ENCODE results near the gene BNIP3. TPM values are rescaled to one million over a fixed set of nuclear protein-coding genes. Genes with fewer than 3 reads are reported as not detected.
"Not testable (repeated sequence)": the region's sequence is repeated elsewhere in the genome, so short reads cannot be mapped to it uniquely, and the experiment has no call there.

BNIP3 gene
- total and polyA plus RNA-seq, 2 donors (not counting 3 experiments of a cell fraction or from before 2014, with no cell fraction given) = 51.4 to 53.3 TPM

GRCh38 chr10:131991726-131992125 lies 10.0 kb upstream of the BNIP3 start:
- H3K27me3 ChIP-seq (ENCODE audit: control insufficient read depth in 2 of 2, insufficient read depth in 2 of 2, low read length in 2 of 2) = no peaks in the 10 kb centered on the region
- no peaks in the 10 kb centered on the region for H3K4me1 ChIP-seq (ENCODE audit: control insufficient read depth, extremely low read depth, insufficient read depth, low read length)
- no peaks in the 10 kb centered on the region for H3K36me3 ChIP-seq (ENCODE audit: control insufficient read depth in 2 of 2, extremely low read depth in 1 of 2, insufficient read depth in 2 of 2, low read length in 2 of 2)
- no peaks in the 10 kb centered on the region for H4K20me1 ChIP-seq (replicated peaks; ENCODE audit: control insufficient read depth, extremely low read depth, insufficient read depth, low read length)
- no peaks in the 10 kb centered on the region for H3K9me3 ChIP-seq (replicated peaks; ENCODE audit: control insufficient read depth, insufficient read depth, low read length)
- intact Hi-C loops (cut with micrococcal nuclease) (no loop called here), dilution Hi-C loops (cut with MboI; ENCODE audit: extremely low pct_ligation_motif_present, low sequenced_read_pairs) (no loop called here)
- no peaks in the 10 kb centered on the region for H3K79me2 ChIP-seq (ENCODE audit: control insufficient read depth, insufficient read depth, low read length)
- no TSS peak for BruUV-seq (replicated peaks)
- no peak overlapping the region for H2AFZ ChIP-seq (ENCODE audit: low read depth, low read length)
- H3K9me1 ChIP-seq (replicated peaks; ENCODE audit: control insufficient read depth, extremely low read depth, insufficient read depth, low read length) = no peaks in the 10 kb centered on the region
- H3K9ac ChIP-seq (replicated peaks; ENCODE audit: extremely low read depth, insufficient read depth, low read length) = no peak overlapping the region
- POLR2A ChIA-PET = no interaction called here
- no peak overlapping the region for H3K4me2 ChIP-seq (ENCODE audit: insufficient read depth, low read length)
- no peak overlapping the region for H3K4me3 ChIP-seq (replicated peaks in 1 of 3; ENCODE audit: insufficient read depth in 1 of 3, low read depth in 1 of 3, low read length in 3 of 3)
- TF ChIP-seq MAX (IDR thresholded peaks at IDR 0.05; ENCODE audit: insufficient read depth, insufficient read length) (no peak), POLR2A (IDR thresholded peaks at IDR 0.05; ENCODE audit: low read depth, low read length) (no peak)
- CTCF ChIA-PET = interaction anchor here (1.0 kb wide), 1 partner anchor 31 kb away, joined by 3 read pairs; no protein-coding TSS in a partner anchor
- DNase-seq (ENCODE audit: low read depth, low spot score) = no peak
- FAIRE-seq = no peak
- H3K27ac ChIP-seq (ENCODE audit: insufficient read depth, low read depth, low read length) = no peak overlapping the region

- H3K9me3 ChIP-seq (replicated peaks; ENCODE audit: control insufficient read depth, insufficient read depth, low read length); intact Hi-C loops (cut with micrococcal nuclease); DNase-seq (ENCODE audit: low read depth, low spot score); H3K4me2 ChIP-seq (ENCODE audit: insufficient read depth, low read length); H3K4me3 ChIP-seq (replicated peaks in 1 of 3; ENCODE audit: insufficient read depth in 1 of 3, low read depth in 1 of 3, low read length in 3 of 3); FAIRE-seq; H3K4me1 ChIP-seq (ENCODE audit: control insufficient read depth, extremely low read depth, insufficient read depth, low read length); H3K36me3 ChIP-seq (ENCODE audit: control insufficient read depth in 2 of 2, extremely low read depth in 1 of 2, insufficient read depth in 2 of 2, low read length in 2 of 2); POLR2A ChIA-PET; CTCF ChIA-PET; H3K9me1 ChIP-seq (replicated peaks; ENCODE audit: control insufficient read depth, extremely low read depth, insufficient read depth, low read length); dilution Hi-C loops (cut with MboI; ENCODE audit: extremely low pct_ligation_motif_present, low sequenced_read_pairs); H3K27me3 ChIP-seq (ENCODE audit: control insufficient read depth in 2 of 2, insufficient read depth in 2 of 2, low read length in 2 of 2); H3K79me2 ChIP-seq (ENCODE audit: control insufficient read depth, insufficient read depth, low read length); H2AFZ ChIP-seq (ENCODE audit: low read depth, low read length); BruUV-seq (replicated peaks); H4K20me1 ChIP-seq (replicated peaks; ENCODE audit: control insufficient read depth, extremely low read depth, insufficient read depth, low read length); H3K9ac ChIP-seq (replicated peaks; ENCODE audit: extremely low read depth, insufficient read depth, low read length); H3K27ac ChIP-seq (ENCODE audit: insufficient read depth, low read depth, low read length): not testable (repeated sequence)
Observed at GRCh38 chr10:131987786-131988185, 6.1 kb upstream of the BNIP3 start.

GRCh38 chr10:131987301-131987700 lies 5.6 kb upstream of the BNIP3 start:
- H3K36me3 ChIP-seq (ENCODE audit: control insufficient read depth in 2 of 2, extremely low read depth in 1 of 2, insufficient read depth in 2 of 2, low read length in 2 of 2); CTCF ChIA-PET; dilution Hi-C loops (cut with MboI; ENCODE audit: extremely low pct_ligation_motif_present, low sequenced_read_pairs); H3K27me3 ChIP-seq (ENCODE audit: control insufficient read depth in 2 of 2, insufficient read depth in 2 of 2, low read length in 2 of 2); H3K4me2 ChIP-seq (ENCODE audit: insufficient read depth, low read length); H3K79me2 ChIP-seq (ENCODE audit: control insufficient read depth, insufficient read depth, low read length); DNase-seq (ENCODE audit: low read depth, low spot score); H3K27ac ChIP-seq (ENCODE audit: insufficient read depth, low read depth, low read length); H4K20me1 ChIP-seq (replicated peaks; ENCODE audit: control insufficient read depth, extremely low read depth, insufficient read depth, low read length); H3K9me1 ChIP-seq (replicated peaks; ENCODE audit: control insufficient read depth, extremely low read depth, insufficient read depth, low read length); H3K4me3 ChIP-seq (replicated peaks in 1 of 3; ENCODE audit: insufficient read depth in 1 of 3, low read depth in 1 of 3, low read length in 3 of 3); intact Hi-C loops (cut with micrococcal nuclease); H3K9ac ChIP-seq (replicated peaks; ENCODE audit: extremely low read depth, insufficient read depth, low read length); POLR2A ChIA-PET; FAIRE-seq; H2AFZ ChIP-seq (ENCODE audit: low read depth, low read length); H3K9me3 ChIP-seq (replicated peaks; ENCODE audit: control insufficient read depth, insufficient read depth, low read length); H3K4me1 ChIP-seq (ENCODE audit: control insufficient read depth, extremely low read depth, insufficient read depth, low read length); BruUV-seq (replicated peaks): not testable (repeated sequence)

GRCh38 chr10:131986851-131987250 lies 5.1 kb upstream of the BNIP3 start:
- H3K4me1 ChIP-seq (ENCODE audit: control insufficient read depth, extremely low read depth, insufficient read depth, low read length); H2AFZ ChIP-seq (ENCODE audit: low read depth, low read length); H3K9ac ChIP-seq (replicated peaks; ENCODE audit: extremely low read depth, insufficient read depth, low read length); FAIRE-seq; H3K4me2 ChIP-seq (ENCODE audit: insufficient read depth, low read length); BruUV-seq (replicated peaks); POLR2A ChIA-PET; H3K27ac ChIP-seq (ENCODE audit: insufficient read depth, low read depth, low read length); H3K36me3 ChIP-seq (ENCODE audit: control insufficient read depth in 2 of 2, extremely low read depth in 1 of 2, insufficient read depth in 2 of 2, low read length in 2 of 2); intact Hi-C loops (cut with micrococcal nuclease); H3K9me1 ChIP-seq (replicated peaks; ENCODE audit: control insufficient read depth, extremely low read depth, insufficient read depth, low read length); H3K9me3 ChIP-seq (replicated peaks; ENCODE audit: control insufficient read depth, insufficient read depth, low read length); dilution Hi-C loops (cut with MboI; ENCODE audit: extremely low pct_ligation_motif_present, low sequenced_read_pairs); H3K4me3 ChIP-seq (replicated peaks in 1 of 3; ENCODE audit: insufficient read depth in 1 of 3, low read depth in 1 of 3, low read length in 3 of 3); CTCF ChIA-PET; H4K20me1 ChIP-seq (replicated peaks; ENCODE audit: control insufficient read depth, extremely low read depth, insufficient read depth, low read length); DNase-seq (ENCODE audit: low read depth, low spot score); H3K27me3 ChIP-seq (ENCODE audit: control insufficient read depth in 2 of 2, insufficient read depth in 2 of 2, low read length in 2 of 2); H3K79me2 ChIP-seq (ENCODE audit: control insufficient read depth, insufficient read depth, low read length): not testable (repeated sequence)

Data from endothelial cell of umbilical vein (primary cell).